Measurements from ENCODE around the gene ZSCAN20.

ZSCAN20 gene

DNA sequence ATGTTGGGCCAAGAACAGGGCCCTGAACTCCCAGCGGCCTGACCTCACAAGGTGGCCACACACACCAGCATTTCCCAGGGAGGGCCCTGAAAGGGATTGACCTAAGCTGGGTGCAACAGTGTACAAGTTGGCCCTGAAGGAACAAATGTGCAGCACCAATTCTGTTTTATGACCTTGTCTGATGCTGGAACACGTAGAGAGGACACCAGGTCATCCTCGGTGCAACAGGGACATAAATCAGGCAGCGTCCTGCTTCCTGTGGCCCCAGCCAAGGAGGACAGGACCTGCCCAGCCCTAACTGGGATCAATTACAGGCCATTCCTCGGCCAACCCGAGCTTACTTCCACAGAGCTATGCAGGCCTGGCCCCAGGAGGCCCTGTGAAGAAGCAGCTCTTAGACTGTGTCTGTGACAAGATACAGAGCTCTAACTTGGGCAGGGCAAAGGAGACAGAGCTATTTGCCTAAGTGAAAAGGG, 28.7 kb upstream of the ZSCAN20 start:
- no peak for DNase-seq

DNA sequence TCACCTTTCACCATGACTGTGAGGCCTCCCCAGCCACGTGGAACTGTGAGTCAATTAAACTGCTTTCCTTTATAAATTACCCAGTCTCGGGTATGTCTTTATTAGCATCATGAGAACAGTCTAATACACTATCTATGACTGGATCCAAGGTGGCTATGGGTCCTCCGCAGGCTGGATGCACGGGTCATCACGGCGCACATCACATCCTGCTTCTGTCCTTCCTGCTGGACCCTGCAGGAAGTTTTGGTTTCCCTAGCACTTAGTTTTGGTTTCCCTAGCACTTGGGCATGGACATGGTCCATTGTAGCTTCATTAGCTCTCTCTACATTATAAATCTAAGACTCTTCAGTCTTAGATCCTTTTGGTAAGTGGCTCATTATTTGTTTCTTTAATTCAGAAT, 27.3 kb upstream of the ZSCAN20 start:
- DNase-seq: no peak

DNA sequence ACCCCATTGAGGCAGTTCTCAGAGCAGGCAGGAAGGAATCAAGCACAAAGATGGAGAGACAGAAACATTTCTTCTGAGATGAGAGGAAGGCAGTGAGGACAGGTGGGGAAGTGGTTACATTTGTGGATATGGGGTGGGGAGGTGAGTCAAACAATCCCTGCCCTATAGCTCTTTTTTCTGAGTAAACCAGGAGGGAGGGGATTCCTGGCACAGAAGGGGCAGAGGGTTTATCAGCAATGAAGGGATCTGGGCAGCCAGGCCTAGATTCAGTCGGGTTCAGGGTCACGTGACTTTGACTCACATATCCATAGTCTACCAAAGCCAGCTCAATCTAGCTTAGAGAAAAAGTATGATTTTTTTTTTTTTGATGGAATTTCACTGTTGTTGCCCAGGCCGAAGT, 25.9 kb upstream of the ZSCAN20 start:
- no peak for DNase-seq

DNA sequence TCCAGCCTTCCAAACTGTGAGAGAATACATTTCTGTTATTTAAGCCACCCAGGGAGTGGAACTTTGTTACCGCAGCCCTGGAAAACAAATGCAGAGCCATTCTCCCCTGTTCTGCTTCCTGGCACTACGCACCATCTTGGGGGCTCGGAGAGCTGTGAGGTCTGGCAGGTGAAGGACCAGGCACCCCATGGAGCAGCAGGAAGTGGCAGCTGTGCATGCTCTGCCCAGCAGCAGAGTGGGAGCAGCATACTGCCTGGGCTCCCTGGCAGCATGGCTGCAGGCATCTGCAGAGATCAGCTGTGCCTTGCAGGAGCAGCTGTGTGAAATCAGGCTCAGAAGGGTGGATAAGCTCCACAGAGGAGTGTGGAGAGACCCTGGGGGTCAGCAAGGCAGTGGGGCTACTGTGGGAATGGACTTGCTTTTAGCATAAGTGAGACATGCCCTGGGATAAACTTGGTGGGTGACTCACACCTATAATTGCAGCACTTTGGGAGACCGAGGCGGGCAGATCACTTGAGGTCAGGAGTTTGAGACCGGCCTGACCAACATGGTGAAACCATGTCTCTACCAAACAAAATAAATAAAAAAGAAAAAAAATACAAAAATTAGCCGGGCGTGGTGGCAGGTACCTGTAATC, 17.7 kb upstream of the ZSCAN20 start:
- DNase-seq: no peak

DNA sequence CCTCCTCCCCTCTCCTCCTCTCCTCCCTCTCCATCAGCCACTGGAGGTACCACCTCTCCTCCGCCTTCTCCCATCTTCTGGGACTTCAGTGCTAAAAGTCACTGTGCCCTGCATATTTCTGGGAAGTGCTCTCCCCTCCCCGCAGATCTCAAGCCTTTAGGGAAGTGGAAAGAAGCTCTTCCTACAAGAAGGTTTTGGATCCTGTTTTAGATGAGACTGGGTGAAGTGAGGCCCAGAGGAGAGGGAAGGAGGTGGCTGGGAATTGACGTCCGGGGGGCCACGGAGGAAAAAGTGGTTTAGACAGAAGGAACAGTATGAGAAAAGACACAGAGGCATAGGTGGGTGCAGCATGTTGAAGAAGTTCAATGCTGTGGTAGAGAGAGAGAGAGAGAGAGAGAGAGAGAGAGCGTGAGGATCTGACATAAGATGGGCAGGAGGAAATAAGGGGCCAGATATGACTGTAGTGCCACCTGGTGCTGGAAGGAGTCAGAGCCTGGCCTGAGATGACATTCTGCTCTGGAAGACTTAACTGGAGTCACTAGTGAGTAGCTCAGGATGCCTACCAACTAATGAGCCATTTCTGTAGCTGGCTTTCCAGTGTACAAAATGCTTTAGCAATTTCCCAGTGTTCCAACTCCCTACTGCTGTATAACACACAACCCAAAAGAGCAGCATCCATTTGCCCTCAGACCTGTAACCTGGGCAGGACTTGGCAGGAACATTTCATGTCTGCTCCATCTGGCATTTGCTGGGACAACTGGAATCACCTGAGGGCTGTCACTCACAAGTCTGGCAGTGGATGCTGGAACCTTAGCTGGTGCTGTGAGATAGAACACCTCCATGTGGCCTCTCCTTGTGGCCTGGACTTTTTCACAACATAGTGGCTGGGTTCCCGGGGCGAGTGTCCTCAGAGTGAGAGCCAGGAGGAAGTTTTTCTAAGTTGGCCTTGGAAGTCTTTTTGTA, 16.6 kb upstream of the ZSCAN20 start:
- DNase-seq: no peak

DNA sequence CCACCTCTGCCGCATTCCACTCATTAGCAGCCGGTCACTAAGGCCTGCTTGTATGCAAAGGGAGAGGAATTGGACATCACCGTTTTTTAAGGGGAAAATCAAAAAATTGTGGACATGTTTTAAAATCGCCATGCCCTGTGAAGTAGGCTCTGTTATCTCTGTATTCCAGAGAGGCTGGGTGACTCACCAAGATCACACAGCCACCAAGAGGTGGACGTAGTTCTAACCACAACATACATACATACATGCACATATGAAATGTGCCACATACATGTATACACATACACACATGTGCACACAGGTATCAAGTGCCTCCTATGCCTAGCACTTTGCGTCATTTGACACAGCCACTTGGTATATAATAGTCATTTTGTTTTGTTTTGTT, 16.0 kb upstream of the ZSCAN20 start:
- no peak for DNase-seq

DNA sequence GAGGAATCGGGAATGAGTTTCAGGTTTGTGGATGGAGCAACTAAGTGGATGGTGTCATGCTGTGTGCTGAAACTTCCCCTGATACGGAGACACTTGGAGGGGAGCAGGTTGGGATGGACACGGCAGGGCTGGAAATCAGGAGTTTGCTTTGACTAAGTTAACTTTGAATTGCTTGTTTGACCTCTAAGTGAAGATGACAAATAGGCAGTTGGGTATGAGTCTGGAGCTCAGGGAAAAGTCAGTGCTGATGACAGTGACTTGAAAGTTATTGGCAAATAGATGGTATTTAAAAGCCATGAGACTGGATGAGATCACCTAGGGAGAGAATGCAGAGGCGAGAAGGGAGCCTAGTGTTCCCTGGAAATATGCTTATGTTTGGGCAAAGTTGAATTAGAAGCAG, 12.8 kb upstream of the ZSCAN20 start:
- DNase-seq: no peak

DNA sequence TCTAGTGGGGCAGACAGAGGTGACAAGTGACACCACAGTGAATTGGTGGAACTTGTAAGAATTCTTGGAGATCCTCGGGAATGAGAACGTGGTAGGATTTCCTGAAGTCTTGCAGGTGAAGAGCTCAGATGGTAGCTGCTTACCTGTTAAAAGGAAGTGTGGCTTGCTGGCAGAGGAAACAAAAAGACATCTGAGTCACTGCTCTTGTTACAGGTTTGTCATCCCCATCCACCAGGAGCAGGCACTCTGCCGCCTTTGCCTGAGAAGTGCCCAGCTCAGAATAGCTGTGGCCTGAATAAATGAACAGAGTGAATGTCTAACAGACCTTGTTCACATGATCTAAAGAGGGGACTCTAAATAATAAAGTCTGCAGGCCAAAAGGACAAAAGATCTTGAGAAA, 12.3 kb upstream of the ZSCAN20 start:
- no peak for DNase-seq

DNA sequence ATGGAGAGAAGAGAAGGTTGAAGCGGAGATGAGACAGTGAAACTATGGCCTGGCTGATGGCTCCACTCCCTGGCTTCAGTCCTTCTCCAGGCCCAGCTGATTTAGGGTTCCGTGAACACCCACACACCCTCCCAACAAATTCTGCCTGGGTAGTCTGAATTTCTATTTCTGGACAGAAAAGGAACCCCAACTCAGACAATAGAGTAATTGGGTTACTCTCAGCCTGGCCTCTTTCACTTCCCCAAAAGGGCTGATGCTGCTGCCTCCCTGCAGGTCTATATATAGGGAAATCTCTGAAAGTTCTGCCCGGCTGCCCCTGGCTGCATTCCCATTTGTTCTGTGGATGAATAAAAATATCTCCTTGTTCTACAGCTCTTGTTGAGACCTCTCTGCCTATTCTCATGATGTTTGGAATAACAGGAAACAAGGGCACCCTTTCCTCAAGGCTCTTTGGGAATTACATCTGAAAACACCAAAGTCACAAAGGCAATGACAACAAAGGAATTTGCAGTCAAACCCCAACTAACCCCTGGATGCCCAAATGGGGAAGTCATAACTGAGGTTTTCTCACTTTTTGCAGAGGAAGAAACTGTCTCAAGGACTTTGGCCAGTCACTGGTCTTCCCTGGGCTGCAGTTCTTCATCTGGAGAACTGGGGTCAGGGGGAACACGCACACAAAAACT, 11.4 kb upstream of the ZSCAN20 start:
- no peak for DNase-seq

DNA sequence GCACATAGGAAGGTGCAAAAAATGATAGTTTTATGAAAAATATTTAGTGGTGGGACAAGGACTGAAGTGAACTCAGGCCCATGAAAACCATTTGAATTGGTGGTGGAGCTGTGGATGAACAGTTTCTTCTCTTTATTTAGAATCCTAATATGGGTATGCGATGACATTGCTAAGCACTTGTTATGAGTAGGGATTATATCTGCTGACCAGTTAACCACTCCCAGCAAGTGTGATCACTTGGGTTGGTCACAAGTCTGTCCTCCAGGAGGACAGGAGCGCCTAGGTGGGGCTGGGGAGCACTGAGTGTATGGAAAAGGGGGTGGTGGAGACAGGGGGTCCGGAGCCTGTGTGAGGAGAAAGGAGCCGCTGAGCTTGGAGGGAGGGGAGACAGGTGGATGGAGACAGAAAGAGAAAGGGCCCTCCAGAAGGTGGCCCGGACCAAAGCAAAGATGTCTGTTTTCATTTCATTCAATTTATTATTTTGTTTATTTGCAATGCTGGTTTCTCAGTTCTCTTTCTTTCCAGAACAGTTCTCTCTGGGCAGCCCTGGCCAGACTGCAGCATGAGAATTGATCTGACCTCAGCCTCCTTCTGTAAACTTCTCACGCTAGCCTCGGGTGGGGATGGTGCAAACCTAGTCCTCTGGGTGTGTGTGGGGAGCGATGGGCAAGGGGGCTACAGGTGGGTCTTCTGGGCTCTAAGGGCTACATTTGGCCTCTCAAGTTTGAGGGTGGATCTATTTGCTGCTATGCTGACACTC, 9.9 kb upstream of the ZSCAN20 start:
- DNase-seq: no peak

DNA sequence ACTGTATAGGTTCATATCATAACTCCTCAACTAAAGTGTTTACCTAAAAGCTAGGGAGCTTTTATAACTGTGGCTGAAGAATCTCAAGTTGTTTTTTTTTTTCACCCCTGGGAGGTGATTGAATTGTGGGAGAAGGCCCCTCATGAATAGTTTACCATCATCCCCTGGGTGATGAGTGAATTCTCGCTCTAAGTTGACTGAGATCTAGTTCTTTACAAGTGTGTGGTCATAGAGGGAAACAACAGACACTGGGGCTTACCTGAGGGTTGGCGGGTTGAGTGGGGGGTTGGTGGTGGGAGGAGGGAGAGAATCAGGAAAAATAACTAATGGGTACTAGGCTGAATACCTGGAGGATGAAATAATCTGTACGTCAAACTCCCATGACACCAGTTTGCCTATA, 7.9 kb upstream of the ZSCAN20 start:
- no peak for DNase-seq

DNA sequence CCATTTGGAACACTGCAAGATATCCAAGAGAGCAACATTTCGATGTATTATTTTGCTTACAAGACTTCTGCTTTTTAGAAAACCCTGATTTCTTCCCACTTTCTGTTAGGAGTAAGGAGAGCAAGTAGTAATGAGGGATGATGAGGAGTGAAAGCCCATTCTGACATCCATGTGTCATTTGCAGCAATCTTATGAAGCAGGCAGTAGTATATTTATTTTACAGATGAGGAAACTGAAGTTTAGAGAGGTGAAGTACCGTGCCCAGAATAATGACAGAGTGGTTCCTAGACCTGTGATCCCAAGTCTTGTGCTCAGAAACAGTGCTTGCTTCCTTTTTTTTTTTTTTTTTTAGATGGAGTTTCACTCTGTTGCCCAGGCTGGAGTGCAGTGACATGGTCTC, 7.1 kb upstream of the ZSCAN20 start:
- DNase-seq: no peak

DNA sequence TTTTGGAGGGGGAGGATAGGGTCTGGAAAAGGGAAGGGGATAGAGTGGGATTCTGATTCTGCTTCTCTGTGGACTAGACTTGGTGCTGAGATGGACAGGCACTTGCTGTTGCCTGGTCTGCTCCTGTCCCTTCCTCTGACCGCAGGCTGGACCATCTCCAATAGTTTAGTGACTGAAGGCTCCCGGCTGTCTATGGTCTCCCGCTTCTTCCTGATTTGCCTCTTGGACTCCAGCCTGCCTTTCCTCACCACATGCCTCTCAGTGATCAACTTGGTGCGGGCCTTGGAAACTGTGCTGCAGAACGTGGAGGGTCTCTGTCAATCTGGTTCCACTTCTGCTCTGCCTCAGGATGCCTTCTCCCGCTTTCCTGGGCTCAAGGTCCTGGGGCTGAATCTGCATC, 6.3 kb upstream of the ZSCAN20 start:
- DNase-seq: no peak

DNA sequence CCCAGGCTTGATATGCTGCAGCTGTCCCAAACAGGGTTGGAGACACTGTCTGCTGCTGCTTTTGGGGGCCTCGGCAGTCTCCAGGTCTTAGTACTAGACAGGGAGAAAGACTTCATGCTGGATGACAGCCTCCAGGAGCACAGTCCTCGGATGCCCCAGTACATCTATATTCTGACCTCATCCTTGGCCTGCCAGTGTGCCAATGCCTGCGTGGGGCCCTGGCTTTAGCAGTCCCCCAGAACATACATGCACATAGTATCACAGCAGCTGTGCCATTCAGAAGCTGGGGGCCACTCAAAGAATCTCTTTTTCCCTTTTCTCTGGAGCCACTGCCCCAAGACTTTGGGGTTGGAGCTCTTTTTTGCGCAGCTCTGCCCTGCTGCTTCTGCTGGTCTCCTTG, 4.4 kb upstream of the ZSCAN20 start:
- no peak for DNase-seq

DNA sequence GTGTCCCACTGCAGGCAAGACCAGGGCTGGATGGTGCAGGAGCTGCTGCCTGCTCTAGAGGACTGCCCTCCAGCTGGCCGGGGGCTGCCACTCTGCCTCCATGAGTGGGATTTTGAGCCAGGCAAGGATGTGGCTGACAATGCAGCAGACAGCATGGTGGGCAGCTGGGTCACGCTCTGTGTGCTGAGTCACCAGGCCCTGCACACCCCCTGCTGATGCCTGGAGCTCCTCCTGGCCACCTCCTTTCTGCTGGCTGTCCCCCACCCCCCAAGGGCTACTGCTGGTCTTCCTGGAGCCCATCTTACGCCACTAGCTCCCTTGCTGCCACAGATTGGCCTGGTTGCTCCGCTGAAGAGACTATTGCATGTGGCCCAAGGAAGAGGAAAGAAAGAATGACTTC, 3.9 kb upstream of the ZSCAN20 start:
- DNase-seq: no peak

DNA sequence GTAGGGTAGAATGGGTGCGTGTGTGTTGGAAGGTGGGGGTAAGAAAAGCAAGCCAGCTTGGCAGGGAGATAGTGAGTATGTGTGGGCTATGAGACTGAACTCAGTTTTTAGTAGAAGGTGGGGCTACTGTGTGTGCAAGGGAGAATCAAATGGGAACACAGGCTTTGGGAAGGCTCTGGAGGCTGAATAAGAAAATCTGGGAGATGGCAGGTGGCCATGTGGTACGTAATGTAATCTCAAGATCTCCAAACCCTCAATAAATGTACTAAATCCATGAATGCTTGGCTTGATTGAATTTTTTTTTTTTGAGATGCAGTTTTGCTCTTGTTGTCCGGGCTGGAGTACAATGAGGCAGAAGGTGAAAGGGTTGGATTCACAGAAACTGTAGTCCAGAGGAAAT, 3.5 kb upstream of the ZSCAN20 start:
- DNase-seq: no peak

DNA sequence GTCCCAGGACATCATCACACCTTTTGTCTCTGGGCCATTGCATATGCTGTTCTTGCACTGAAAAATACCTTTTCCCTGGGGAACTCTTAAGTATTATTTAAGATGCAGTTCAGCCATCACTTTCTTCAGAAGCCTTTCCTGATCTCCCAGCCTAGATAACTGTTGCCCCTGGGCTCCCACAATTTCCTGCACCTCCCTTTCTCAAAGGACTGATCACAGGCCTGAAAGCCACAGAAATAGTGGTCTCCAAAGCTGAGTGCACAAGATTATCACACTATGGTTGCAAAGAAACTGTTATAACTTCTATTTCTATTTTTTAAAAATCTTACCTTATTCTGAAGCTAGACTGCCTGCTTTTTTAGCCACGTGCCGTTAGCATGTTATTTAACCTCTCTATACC, 2.8 kb upstream of the ZSCAN20 start:
- no peak for DNase-seq

DNA sequence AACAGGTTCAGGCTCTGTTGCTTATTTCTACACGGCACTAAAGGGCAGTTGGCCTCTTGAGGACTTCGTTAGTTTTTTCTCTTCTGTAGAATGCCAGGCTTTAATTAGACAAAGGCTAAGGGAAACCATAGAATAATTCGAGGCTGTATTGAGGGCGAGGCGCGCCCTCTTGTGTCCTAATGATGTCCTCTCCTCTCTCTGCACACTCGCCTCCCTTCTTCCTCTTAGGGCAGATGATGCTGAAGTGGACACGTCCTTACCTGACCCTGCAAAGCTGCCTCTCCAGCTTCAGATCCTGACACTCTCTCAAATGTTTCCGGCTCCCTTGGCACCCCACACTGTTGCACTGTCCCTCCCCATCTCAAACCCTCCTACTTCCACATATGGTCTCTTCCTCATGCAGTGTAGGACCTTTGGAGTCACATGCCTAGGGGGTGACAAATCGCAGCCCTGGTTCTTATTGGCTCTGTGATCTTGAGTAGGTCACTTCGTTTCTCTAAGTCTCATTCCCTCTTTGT, 1.9 kb upstream of the ZSCAN20 start:
- peak in 3 of 4 experiments; percentile 5 to 21 (median 13) for DNase-seq

DNA sequence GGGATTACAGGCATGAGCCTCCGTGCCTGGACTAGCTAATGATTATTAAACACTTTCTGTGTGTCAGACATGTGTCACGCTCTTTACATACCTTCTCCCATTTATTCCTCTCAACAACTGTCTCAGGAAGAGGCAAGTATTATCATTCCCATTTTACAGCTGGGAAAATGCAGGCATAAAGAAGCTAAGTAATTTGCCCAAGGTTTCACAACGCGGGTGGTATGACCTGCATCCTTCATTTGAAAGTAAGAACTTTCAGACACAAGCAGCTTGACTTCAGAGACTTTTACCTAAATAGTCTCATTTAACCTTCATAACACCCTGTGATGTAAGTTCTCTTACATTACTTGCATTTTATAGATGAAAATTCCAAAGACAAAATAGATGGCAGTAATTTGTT, 1.0 kb upstream of the ZSCAN20 start:
- DNase-seq: no peak

DNA sequence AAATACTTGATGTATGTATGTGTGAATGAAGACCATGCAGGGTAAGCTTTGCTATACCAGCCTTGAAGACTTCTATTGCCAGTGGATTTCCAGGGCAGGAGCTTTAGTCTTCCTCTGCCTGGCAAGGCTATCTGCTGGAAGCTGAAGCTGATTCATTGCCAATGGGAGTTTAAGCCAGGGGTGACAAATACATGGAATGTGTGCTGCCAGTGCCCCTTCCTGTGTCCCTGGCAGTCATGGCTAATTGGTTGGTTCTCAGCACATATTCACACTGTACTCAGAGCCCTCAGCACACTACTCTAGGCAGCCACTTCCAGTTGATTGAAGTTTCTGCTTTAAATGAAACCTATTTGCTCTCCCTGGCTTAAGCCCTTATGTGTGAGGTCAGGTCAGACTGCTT, 1.5 kb downstream of the ZSCAN20 start:
- no peak for DNase-seq

DNA sequence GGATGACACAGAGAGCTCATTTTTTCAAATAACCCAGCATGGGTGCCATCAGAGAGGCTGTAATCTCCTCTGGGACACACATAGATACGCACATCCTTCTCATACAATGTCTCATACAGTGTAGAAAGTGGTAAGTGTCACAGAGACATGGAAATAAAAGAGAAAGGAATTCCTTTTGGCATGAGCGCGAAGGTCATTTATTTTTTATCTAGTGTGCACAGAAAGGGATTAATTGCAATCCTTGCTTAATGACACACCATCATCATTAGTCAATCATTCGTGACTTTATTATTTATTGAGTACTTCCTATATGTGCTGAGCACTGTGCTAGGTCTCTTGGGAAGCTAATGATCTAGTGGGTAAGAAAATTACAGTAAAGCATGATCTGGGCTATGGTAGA, 5.0 kb downstream of the ZSCAN20 start:
- no peak for DNase-seq

DNA sequence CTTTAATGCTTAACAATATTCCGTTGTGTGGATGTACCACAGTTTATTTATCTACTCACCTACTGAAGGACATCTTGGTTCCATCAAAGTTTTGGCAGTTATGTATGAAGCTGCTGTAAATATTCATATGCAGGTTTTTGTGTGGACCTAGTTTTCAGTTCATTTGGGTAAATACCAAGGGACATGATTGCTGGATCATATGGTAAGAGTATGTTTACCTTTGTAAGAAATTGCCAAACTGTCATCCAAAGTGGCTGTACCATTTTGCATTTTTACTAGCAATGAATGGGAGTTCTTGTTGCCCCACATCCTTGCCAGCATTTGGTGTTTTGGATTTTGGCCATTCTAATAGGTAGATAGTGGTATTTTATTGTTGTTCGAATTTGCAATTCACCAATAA, 10.0 kb downstream of the ZSCAN20 start:
- DNase-seq: no peak

DNA sequence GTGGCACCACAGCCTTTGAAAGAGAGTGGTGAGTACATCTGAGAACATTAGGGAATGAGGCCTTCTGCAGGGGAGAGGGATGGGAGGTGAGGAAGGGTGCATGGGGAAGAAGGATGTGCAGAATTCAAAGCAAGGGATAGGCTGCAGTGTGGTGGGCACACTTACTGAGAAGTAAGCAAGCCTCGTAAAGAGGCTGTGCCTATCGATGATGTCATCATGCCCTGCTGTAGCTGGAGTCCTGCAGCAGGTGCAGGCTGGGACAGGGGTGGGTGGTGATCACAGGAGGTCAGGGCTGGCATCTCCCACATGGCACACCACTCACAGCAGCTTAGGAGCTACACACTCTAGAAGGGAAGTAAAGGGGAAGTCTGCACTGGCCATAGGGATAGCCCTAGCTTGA, 16.2 kb downstream of the ZSCAN20 start:
- DNase-seq: no peak

Data from activated CD4-positive, CD25-positive, alpha-beta regulatory T cell (primary cell).